RCC 7860 (cell line): ENCODE results near the gene UBE2J1.
"Not testable (repeated sequence)": the region's sequence is repeated elsewhere in the genome, so short reads cannot be mapped to it uniquely, and the experiment has no call there.

Experiments used
- DNase-seq: peaks from one replicate; pipeline ENCODE4 v3.0.0-alpha.2; 2015; ENCODE audit warnings: low spot score
- FAIRE-seq: peaks from 2 replicates; lab custom pipeline; 2012; peaks lifted over from hg19 to GRCh38; lab: Jason Lieb, UNC

UBE2J1 gene

DNA sequence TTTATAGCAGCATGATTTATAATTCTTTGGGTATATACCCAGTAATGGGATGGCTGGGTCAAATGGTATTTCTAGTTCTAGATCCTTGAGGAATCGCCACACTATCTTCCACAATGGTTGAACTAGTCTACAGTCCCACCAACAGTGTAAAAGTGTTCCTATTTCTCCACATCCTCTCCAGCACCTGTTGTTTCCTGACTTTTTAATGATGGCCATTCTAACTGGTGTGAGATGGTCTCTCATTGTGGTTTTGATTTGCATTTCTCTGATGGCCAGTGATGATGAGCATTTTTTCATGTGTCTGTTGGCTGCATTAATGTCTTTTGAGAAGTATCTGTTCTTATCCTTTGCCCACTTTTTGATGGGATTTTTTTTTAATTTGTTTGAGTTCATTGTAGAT is 57.4 kb downstream of the UBE2J1 start:
- not testable (repeated sequence) for FAIRE-seq, DNase-seq

DNA sequence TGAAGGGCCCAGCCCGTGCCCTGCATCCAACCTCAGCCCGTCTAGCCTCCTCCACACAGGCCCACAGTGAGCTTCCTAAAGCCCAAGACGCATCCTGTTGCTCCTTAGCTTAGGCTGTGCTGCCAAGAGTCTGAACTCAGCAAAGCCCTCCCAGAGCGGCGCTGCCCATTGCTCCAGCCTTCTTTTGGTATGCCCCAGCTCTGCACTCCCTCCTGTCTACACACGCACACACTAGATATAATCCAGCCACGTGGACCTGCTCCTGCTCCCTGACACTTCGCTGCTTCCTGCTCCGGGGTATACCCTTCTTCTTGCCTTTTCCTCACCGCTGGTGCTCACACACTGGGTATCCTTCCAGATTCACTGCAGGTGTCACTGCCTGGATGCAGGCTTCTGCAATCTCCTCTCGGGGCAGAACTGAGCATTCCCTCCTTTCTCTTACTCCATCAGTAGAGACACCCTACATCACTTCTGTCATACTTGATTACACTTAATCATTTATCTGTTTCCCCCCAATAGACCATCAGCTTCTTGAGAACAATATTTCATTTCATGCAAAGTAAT is 61.2 kb downstream of the UBE2J1 start:
- DNase-seq (no peak), FAIRE-seq (no peak)

DNA sequence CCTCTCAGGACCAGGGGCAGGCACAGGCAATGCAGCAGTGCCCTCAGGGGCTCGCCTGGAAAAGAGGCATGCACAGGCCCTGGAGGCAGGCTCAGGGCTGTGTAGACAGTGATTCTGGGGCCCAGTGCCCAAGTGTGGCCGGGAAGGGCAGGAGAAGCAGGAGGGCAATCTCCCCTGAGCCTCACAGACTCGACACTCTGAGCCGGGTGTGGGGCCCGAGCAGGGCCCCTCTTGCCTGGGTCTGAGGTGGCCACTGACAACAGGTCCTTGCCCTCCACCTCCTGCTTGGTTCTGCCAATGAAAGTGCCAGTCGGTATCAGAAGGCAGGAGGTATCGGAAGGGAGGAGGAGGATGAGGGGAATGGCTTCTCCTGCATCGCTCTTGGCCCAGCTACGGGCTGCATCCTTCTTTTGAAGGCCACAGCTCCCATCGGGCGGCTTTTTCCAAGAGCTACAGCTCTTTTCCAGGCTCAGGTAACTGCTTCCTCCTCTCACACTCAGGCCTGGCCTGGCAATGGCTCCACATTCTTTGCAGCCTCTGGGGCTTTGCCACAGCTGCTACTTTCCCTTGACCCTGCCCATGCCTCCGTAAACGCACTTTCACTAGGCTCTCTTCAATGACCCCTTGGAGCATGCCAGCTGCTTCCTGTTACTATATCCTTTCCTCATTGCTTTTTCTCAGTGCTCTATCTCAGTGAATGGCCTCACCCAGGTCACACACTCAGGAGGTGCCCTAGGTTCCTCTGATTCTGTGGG is 61.9 kb downstream of the UBE2J1 start:
- FAIRE-seq (no peak), DNase-seq (no peak)

DNA sequence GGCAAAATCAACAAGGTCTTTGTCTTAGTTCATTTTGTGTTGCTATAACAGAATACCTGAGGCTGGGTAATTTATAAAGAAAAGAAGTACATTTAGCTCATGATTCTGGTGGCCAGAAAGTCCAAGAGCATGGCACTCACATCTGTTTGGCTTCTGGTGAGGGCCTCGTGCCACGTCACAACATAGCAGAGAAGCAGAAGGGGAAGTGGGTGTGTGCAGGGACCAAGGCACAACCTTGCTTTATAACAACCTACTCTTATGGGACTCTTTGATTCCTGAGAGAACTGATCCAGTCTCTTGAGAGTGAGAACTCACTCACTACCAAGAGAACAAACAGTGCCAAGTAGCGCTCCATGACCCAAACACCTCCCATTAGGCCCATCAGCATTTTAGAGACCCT is 62.8 kb downstream of the UBE2J1 start:
- FAIRE-seq (no peak), DNase-seq (no peak)

DNA sequence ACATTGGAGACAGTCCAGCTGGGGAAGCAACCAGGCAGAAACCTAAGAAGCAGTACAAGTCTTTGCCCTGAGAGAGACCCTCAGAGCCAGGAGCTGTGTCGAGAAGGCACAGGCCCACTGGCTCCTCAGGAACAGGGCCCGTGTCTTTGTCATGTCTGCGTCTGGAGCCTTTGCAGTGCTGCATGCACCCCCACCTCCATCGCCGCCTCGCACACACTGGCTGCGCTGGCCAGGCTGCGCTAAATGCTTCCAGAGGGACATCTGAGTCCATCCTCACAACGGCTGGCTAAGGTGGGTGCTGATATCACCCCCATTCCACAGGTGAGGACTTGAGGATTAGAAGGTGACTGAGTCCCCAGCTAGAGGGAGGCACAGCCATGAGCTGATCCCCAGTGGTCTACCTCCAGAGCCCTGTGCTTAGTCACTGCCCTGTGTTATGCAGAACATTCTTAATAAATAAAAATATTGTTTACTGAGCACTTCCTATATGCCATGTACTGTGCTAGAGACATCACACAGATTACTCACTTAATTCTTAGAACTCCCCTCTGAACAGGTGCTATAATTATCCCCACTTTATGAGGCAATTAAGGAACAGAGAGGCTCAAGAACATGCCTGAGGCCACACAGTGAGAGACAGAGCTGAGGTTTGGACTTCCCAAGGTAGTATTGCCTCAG is 65.0 kb downstream of the UBE2J1 start:
- FAIRE-seq (no peak), DNase-seq (no peak)

GRCh38 chr6:89286516-89286915 is 66.0 kb downstream of the UBE2J1 start:
- FAIRE-seq (no peak), DNase-seq (no peak)

GRCh38 chr6:89284963-89285735 is 67.4 kb downstream of the UBE2J1 start:
- FAIRE-seq (no peak), DNase-seq (no peak)

DNA sequence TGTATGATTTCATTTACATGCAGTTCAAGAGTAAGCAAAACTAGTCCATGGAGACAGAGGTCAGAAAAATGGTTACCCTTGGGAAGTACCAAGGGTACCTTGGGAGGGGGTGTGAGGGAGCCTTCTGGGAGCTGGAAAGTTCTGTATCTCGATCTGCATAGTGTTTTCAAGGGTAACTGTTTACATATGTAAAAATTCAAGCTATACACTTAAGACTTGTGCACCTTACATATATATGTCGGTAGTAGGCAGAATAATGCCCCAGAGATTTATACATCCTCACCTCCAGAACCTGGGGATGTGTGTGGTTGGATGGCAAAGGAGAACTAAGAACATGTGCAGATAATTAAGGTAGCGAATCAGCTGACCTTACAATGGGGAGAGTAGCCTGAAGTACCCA is 68.4 kb downstream of the UBE2J1 start:
- DNase-seq = no peak
- FAIRE-seq = no peak

DNA sequence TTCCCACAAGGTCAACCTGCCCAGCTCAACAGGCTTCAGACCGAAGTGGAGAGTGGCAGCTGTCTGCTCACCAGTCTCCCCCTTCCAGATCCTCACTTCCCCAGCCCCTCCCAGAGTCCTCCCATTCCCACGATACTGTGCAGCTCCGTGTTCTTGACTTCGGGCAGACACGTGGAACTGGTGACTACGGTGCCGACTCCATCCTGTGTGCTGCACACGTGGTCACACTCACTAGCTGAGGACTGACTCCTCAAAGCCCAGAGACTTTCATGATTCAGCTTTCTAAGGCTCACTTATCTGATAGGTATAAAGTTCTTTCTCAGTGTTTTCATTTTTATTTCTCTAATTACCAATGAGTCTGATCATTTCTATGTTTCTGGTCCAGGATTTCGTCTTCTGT is 69.8 kb downstream of the UBE2J1 start:
- FAIRE-seq (no peak), DNase-seq (no peak)

DNA sequence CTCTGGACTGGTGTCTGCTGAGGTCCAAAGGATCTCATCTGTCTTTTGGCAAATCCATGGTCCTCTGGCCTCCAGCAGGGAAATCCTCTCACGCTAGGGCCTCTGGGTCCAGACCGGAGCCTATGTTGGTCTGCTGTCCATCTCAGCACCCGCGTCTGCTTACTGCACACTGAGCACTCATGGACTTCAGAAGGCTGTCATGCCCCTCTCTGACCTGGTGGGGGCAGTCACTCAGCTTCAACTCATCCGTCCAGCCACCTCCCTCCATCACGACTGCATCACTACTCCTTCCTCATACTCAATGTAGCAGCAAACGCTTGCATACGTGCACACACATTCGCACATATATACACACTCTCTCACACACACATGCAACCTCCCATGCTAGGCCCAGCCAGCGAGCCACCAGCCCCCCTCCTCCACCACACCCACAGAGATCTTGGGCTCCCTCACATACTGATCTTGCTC is 70.7 kb downstream of the UBE2J1 start:
- FAIRE-seq (no peak), DNase-seq (peak; percentile 11)

DNA sequence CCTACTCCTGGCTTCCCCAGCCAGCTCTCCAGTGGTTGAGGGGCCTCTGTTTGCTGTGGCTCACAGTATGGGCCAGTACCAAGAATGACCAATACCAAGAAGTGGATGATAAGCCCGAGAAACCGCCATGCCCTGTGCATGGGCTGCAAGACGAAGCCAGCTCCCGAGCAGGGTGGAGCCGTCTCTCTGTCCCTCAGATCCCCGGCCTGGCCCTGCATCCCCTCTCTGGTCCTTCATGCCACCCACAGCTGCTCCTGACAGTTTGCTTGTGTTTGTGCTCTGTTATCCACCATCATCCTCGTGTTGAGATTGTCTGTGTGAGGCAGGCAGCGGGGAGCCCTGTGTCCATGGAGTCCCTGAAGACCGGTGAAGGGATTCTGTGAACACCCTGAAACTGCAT is 73.6 kb downstream of the UBE2J1 start:
- DNase-seq (no peak), FAIRE-seq (no peak)
